ENCODE results near the gene SNRPB.

Gene SNRPB

DNA sequence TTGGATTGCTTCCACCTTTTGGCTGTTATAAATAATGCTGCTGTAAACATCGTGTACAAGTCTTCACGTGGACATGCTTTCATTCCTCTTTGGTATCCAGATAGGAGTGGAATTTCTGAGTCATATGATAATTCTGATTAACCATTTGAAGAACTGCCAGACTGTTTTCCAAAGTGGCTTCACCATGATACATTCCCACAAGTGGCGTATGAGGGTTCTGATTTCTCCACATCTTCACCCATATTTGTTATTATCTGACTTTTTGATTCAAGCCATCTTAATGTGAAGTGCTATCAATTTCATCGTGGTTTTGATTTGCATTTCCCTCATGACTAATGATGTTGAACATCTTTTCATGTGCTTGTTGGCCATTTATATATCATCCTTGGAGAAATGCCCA lies 2.9 kb upstream of the SNRPB start:
- DNase-seq: no peak

DNA sequence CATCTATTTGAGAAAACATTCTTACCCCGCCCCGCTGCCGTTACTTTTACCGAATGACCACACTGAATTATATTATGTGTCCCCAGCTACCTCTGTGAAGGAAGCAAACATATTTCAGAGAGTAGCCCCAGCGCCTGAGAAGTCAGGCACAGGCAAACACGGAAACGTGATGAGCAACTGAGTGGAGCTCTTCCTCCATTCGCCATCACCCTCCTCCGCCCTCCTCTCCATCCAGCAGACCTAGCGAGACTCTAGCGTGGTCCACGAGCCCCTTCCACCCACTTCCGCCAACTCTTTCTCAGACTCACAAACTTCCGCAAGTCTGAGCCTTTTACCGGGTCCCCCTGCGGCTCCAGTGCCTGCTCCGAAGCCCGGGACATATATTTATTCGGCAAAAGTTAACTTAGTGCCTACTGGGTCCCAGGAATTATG lies 582 bp downstream of the SNRPB start:
- peak; percentile 31 to 33 for DNase-seq

DNA sequence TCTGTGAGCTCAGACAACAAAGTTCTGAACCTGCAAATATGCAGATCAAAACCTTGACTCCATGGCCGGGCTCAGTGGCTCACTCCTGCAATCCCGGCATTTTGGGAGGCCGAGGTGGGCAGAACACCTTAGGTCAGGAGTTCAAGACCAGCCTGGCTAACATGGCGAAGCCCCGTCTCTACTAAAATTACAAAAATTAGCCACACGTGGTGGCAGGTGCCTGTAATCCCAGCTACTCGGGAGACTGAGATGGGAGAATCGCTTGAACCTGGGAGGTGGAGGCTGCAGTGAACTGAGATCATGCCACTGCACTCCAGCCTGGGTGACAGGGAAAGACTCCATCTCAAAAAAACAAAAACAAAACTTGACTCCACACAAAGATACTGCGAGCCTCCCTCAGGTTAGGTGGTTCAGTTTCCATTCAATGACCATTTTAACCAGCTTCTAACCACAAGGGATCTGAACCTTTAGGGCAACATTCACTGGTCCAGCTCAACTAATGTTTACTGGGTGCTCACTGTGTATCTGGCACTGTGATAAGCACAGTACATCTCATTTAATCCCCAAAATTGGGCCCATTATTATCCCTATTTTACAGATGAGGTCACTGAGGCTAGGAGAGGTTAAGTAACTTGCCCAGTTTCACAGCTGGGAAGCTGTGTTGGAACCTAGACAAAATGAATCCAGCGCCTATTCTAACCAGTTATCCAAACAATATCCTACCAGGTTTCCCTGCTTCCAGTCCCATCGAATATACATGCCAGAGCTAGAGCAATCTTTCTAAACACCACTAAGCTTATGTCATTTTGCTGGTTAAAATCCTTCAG lies 1.8 kb downstream of the SNRPB start:
- no peak for DNase-seq

DNA sequence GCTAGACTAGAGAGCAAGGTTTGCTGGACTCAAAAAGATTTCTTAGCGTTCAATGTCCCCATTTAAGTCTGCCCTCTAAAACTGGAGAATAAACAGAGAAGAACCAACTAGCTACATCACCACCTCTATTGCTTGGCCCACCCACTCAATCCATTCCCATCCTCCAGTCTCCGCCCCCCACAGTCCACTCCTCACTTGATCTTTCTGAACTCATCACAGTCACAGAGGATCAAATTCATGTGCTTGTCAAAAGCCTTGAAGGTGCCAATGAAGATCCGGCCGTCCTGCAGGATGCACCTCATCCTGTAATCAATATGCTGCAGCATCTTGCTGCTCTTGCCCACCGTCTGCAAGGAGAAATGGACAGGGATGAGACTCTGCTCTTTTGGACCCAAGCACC lies 3.2 kb downstream of the SNRPB start:
- no peak for DNase-seq

DNA sequence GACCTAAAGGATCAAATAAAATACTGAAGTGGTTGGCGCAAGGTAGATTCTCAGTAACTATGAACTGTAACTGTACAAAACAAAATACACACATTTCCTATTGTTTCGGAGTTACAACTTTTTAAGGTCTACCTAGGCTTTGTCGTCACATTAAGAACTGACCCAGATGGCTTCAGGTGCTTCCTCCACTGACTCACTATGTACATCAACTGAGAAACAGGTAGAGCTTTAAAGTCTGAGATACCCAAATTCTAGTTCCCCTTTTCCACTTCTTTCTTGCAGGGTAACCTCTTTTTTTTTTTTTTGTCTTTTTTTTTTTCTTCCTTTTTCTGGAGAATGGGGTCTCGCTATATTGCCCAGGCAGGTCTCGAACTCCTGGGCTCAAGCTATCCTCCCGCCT lies 5.5 kb downstream of the SNRPB start:
- no peak for DNase-seq

DNA sequence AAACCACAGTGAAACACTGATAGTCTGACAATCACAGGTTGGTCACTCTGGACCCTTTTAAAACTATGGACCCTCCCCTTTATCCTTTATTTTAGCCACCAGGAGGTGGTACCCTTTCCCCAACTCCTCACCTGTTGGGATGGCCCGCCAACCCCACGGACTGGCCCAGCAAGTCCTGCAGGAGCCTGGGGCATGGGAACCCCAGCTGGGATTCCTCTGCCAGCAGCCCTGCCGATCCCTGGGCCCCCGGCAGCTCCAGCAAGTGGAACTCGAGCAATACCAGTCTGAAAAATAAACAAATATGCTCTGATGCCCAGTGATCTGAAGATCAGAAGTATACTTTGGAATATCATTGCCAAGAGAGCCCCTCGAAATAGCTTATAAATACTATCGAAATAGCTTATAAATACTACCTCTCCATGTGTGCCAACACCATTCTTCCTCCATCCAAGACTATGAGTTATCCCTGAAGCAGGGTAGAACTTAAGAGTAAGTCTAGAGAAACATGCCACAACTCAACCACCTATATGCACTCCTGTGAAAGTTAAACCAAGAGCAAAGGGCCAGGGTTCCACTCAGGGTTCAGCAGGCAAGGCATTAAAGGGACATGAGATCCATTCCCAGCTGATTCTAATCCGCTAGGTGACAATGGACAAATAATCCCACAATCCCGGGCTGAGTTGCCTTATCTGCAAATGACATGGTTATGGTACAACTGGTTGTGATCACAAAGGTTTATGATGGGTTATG lies 6.8 kb downstream of the SNRPB start:
- DNase-seq: no peak

DNA sequence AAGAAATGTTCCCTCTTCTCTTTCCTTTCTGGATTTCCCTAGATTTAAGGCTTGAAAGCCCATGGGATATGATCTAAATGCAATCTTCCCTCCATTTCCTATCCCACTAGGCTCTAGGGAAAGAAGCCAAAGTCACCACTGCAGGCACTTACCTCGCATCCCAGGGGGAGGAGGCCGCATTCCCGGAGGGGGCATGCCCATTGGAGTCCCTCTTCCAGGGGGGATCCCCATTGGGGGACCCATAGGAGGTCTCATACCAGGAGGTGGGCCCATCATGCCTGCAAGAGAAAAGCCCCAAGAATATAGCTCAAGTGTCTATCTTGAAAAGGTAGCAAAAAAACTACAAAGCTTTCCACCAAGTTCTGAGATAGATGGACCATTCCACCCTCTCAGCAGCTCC lies 8.1 kb downstream of the SNRPB start:
- no peak for DNase-seq

DNA sequence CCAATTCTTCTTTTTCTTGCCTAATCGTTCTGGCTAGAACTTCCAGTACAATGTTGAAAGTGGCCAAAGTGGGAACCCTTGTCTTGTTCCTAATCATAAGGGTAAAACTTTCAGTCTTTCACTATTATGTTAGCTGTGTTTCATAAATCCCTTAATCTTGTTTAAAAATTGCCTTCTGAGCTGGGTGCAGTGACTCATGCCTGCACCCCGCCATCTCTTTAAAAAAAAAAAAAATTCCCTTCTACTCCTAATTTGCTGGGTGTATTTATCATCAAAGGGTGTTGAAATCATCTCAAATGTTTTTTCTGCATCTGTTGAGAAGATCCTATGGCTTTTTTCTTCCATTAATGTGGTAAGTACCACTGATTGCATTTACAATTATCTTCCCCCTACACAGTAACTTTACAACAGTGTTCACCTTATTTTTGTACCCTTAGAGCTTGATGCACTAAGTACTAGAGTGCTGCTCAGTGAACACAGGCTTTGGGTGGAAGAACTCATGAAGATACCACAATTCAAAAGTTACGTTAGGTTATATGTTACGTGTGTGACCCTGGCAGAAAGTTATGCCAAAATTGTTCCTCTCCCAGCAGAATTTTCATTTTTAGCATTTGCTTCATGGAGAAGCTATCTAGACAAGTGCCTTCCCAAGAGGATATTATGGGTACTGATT lies 9.7 kb downstream of the SNRPB start:
- DNase-seq: no peak

DNA sequence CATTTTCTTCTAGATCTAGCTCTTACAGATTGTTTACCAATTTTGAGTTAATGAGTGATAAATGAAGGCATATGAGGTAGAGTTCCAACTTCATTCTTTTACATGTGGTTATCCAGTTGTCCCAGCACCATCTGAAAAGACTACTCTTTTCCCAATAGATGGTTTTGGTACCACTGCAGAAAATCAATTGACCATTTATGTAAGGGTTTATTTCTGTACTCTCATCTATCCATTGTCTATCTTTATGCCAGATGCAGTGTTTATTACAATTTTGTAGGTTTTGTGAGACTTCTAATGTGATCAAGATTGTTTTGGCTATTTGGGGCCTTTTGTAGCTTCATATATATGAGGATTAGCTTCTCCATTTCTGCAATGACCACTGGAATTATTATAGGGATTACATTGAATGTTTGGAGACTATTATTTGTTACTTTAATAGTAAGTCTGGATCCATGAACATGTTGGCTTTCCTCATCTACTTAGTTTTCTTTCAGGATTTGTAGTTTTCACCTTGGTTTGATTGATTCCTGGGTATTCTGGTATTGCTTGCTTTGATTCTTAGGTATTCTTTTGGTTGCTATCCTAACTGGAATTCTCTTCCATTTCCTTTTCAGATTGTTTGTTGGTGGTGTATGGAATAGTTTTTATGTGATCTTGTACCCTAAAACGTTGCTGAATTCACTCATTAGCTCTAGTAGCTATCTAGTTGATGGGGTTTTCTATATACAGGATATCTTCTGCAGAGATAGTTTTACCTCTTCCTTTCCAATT lies 10.4 kb downstream of the SNRPB start:
- no peak for DNase-seq

DNA sequence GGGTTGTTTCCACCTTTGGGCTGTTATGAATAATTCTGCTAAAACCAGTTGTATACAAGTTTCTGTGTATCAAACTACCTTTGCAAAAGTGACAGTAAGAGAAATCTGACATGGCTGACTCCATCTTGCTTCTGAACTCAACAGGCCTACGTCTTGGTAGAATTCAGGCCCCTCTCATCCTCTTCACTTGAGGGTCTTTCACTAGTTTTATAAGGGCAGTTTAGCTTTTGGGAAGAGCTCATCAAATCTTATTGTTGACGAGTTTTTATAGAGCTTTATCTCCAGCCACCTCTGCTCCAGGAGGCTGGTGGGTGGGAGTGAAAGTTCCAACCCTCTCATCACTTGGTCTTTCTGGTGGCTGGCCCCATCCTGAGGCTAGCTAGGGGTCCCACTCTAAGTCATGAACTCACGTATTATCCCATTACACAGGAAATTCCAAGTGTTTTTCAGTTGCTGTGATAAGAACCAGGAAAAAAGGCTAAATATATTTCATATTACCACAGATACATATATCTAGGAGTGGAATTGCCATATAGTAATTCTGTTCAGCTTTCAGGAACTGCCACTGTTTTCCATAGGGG lies 11.6 kb downstream of the SNRPB start:
- DNase-seq: no peak

DNA sequence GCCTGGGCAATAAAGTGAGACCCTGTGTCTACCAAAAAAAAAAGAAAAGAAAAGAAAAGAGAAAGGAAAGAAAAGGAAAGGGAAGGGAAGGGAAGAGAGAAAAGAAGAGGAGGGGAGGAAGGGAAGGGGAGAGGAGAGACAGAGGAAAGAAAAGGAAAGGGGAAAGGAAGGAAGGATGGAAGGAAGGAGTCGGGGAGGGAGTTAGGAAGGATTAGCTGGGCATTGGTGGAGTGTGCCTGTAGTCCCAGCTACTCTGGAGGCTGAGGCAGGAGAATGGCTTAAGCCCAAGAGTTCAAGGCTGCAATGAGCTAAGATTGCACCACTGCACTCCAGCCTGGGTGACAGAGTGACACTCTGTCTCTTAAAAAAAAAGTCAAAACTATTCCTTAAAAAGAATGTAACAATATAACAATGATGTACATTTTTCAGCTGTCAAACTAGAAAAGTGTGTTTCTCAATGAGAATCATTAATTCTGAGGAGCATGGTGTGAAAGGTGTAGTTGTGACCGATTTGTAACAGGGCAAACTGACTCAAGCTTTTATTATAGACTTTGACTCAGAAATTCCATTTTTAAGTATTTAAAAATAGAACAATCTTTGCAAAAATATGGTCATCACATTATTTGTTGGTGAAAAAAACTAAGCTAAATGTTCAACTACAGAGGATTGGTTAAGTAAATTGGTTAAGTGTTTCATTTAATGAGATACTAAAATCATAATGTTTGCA lies 14.7 kb downstream of the SNRPB start:
- DNase-seq: no peak

DNA sequence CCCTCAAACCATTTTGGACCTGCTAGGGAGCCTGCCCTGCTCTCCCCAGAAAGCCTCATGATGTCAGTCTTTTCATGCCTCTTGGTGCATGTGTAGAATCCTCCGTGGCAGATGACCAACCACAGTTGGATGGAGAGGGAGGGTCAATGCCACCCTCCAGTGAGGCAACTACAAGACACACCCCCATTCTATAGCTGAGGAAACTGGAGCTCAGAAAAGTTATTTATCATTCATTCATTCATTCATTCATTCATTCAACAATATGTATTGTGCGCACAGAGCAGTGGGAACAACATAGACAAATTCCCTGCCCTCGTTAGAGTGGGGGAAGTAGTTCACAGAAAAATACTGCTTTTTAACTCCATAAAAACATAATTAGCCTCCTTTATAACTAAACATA lies 16.8 kb downstream of the SNRPB start:
- no peak for DNase-seq

DNA sequence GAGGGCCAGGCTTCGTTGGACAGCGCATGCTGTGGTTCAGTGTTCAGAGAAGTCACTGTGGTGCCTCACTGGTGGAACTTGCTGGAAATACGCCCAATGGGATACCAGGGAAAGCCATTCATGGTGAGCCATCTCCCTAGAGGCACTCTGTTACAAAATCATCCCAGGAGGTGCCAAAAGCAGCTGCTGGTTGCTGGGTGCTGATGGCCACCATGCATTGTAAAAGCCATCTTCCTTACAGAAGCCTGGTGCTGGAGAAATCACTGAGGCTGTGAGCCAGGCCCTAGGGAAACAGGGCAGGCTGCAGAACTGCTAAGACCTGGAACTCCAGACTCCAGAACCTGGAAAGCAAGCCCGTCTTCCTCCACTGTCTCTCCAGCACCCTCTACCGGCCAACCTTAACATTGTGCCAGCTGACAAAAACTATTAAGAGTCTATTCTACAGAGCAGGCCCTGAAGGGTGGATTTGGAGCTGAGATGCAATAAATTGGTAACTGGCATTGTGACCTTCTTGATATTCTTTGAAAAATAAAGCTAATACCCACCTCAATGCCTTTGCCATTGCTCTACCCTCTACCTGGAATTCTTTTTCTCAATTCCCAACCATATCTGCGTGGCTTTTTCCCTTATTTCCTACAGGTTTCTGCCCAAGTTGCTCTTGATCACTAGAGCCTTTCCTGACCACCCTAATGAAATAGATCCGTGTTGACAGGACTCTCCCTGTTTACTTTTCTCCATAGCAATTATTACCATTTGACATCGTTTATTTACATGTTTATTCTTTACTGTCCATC lies 18.5 kb downstream of the SNRPB start:
- peak; percentile 29 to 38 for DNase-seq

DNA sequence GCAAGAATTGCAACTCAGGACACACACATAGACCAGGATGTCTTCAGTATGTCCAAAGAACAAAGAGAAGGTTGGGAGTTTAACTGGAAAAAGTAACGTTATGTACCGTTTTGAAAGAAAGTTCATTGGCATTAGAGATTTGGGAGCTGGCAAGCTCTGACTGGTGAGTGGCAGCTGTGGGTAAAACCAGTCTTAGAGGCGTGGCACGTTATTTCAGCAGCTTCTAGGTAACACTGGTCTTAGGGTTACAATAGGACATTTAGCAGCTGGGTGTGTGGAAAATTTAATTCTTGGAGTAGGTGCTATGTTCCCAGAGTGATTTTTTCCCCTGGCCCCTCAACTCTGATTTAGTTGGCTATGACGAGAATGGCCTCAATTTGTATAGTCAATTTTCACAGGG lies 19.2 kb downstream of the SNRPB start:
- DNase-seq: no peak

DNA sequence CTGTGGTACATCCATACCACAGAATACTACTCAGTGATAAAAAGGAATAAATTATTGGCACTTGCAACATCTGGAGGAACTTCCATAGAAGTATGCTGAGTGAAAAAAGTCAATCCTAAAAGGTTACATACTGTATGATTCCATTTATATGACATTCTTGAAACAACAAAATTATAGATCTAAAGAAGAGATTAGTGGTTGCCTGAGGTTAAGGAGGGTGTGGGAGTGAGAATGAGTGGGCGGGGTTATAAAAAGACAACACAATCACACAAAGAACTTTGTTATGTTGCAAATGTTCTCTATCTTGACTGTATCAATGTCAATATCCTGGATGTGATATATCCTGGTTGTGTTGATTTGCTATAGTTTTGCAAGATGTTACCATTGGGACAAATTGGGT lies 21.2 kb downstream of the SNRPB start:
- no peak for DNase-seq

DNA sequence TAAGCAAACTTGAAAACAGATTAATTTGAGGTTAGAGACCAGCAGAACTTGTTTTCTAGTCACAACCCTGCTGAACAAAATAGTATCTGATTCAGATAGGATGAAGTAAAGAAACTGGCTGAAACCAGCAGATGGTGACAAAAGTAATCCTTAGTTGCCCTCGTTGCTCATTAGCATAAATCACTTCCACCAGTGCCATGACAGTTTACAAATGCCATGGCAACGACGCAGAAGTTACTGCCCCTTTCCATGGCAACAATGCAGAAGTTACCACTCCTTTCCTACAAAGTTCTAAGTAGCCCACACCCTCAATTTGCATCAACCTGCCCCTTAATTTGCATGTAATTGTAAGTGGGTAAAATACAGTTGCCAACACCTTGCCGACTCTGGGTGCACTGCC lies 23.7 kb downstream of the SNRPB start:
- no peak for DNase-seq

DNA sequence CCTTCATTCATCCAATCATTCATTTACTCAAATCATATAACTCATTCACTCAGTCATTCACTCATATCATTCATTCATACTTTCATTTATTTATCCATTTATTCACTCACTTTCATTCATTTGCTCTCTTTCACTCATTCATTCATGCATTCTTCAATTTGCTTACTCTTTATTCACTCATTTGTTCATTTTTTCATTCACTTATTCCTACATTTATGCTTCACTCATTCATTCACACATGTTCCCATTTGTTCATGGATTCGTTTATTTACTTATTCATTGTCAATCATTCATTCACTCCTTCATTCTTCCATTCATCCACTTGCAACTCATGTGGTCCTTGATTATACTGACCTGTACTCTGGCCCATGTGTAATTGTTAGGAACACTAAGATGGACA lies 39.4 kb downstream of the SNRPB start:
- no peak for DNase-seq

DNA sequence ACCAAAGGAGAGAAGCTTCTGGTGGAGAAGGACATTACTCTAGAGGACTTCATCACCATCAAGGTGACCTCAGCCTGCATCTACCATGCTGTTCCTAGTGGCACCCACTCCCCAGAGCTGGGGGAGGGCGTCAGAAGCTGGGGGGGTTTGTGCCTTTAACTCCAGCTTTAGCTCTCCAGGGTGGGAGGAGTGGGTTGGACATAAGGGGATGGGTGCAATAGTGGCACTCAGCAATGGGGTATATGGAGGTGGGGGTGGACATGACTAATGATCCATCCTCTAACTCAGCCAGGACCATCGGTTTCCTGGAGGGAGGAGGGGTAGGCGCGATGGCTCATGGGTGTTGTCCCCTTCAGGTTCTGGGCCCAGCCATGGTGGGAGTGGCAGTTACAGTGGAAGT lies 40.1 kb downstream of the SNRPB start:
- no peak for DNase-seq

DNA sequence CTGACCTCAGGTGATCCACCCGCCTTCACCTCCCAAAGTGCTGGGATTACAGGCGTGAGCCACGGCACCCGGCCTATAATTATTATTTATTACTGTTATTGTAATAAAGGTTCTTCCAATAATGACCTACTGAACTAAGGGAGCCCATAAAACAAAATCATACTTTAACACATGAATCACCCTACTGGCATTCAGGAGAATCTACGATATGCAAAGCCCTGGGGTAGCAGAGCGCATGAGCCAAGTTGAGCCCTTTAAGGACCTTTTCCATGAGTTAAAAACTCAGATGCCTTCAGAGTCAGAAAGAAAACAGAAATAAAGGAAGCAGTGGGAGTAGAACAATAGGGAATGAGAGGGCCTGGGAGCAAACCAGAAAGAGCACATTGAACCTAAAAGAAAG lies 41.5 kb downstream of the SNRPB start:
- DNase-seq: no peak

DNA sequence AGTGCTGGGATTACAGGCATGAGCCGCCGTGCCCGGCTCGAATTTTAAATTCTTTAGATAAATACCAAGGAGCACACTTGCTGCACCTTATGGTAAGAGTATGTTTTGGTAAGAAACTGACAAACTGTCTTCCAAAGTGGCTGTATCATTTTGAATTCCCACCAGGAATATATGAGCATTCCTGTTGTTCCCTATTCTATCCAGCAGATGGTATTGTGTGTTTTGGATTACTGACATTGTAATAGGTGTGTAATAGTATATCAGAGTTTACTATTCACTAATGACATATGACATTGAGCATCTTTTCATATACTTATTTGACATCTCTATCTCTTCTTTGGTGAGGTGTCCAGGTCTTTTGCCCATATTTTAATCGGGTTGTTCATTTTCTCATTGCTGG lies 49.3 kb downstream of the SNRPB start:
- no peak for DNase-seq

DNA sequence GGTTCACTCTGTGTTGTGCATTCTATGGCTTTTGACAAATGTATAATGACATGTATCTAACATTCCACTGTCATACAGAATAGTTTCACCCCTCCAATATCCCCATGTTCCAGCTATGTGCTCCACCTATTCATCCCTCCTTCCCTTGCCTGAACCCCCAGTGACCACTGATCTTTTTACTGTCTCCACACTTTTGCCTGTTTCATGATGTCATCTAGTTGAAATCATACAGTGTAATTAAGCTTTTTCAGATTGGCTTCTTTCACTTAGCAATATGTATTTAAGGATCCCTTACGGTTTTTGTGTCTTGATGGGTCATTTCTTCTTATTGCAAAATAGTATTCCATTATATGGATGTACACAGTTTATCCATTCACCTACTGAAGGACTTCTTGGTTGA lies 50.1 kb downstream of the SNRPB start:
- no peak for DNase-seq

All from AML-193 (cell line).